A673 (cell line): ENCODE data around the gene BSCL2. TPM values are rescaled to one million over a fixed set of nuclear protein-coding genes. Genes with fewer than 3 reads are reported as not detected.
A peak's percentile ranks its signal among the peaks of the same experiment; 100 is the strongest.
"Not testable (repeated sequence)": the region's sequence is repeated elsewhere in the genome, so short reads cannot be mapped to it uniquely, and the experiment has no call there.

Experiments
- BruUV-seq: library from RNA; stranded (reverse); fragments of 400-500 nt; replicated peaks from 2 replicates; lab custom pipeline; 2021; lab: Mats Ljungman, UMichigan
- CTCF ChIA-PET: fragments of 300-600 bp; sonication (Branson Sonifier 250); formaldehyde crosslinking; loops from one replicate; lab custom pipeline; 2022; ENCODE audit warnings: antibody characterized with exemption; lab: Charles Lee
- POLR2A ChIA-PET: fragments of 300-600 bp; sonication (Branson Sonifier 250); formaldehyde crosslinking; loops from one replicate; lab custom pipeline; 2022; ENCODE audit warnings: antibody characterized with exemption; ENCODE audit not compliant: low non-redundant PET; lab: Charles Lee
- DNase-seq: peaks from one replicate; pipeline ENCODE4 v3.0.0-alpha.2; 2015; ENCODE audit warnings: low spot score
- H3K27ac ChIP-seq: fragments of 200-600 bp; sonication (generic); 2 replicates; pipeline ENCODE4 v1.5.1; 2016; ENCODE audit warnings: mixed run types, low read depth, mild to moderate bottlenecking, mixed read lengths, antibody characterized with exemption, low read length; ENCODE audit not compliant: poor library complexity, severe bottlenecking
- H3K27me3 ChIP-seq: fragments of 200-600 bp; sonication (generic); replicated peaks from 2 replicates; pipeline ENCODE4 v1.6.1; 2017; ENCODE audit warnings: mixed run types, low read depth, mild to moderate bottlenecking, mixed read lengths, antibody characterized with exemption, low read length; ENCODE audit not compliant: insufficient read depth, poor library complexity
- H3K36me3 ChIP-seq: fragments of 200-600 bp; sonication (generic); 2 replicates; pipeline ENCODE4 v1.6.1; 2016; ENCODE audit warnings: mixed run types, mild to moderate bottlenecking, mixed read lengths, antibody characterized with exemption, low read length; ENCODE audit not compliant: insufficient read depth, poor library complexity, severe bottlenecking
- H3K4me1 ChIP-seq: fragments of 200-600 bp; sonication (generic); 2 replicates; pipeline ENCODE4 v1.6.1; 2017; ENCODE audit warnings: mixed run types, mild to moderate bottlenecking, mixed read lengths, antibody characterized with exemption, low read length; ENCODE audit not compliant: insufficient read depth, poor library complexity, severe bottlenecking
- H3K4me3 ChIP-seq: fragments of 200-600 bp; sonication (generic); 2 replicates; pipeline ENCODE4 v1.5.1; 2016; ENCODE audit warnings: low read depth, mixed run types, mild to moderate bottlenecking, mixed read lengths, low read length; ENCODE audit not compliant: poor library complexity, severe bottlenecking
- H3K9me3 ChIP-seq: fragments of 200-600 bp; sonication (generic); 2 replicates; pipeline ENCODE4 v1.6.1; 2016; ENCODE audit warnings: mixed run types, low read depth, mild to moderate bottlenecking, mixed read lengths, antibody characterized with exemption, low read length; ENCODE audit not compliant: poor library complexity, severe bottlenecking
- CTCF ChIP-seq: fragments of 300-800, 200-600 bp; sonication (generic); conservative IDR thresholded peaks from 2 replicates; pipeline ENCODE4 v1.5.1; 2017; ENCODE audit warnings: low read depth, mild to moderate bottlenecking, antibody characterized with exemption, low read length, moderate library complexity, mixed read lengths
- EZH2 ChIP-seq: fragments of 200-600 bp; sonication (generic); IDR thresholded peaks from 2 replicates; pipeline ENCODE4 v1.6.1; 2017; ENCODE audit warnings: borderline replicate concordance, low read depth, mild to moderate bottlenecking, mixed read lengths, antibody characterized with exemption, low read length; ENCODE audit not compliant: poor library complexity, severe bottlenecking
- intact Hi-C: fragments of 100-400 bp; cut with micrococcal nuclease; formaldehyde crosslinking; loops from one replicate; pipeline ENCODE4 v1.10.0; 2022; ENCODE audit not compliant: unreplicated experiment
- total RNA-seq: library from RNA; stranded (reverse); gene quantifications from 2 replicates; pipeline ENCODE4 v1.2.3, GENCODE V29; 2021

The BSCL2 gene
- total RNA-seq, 1 experiment from 2014 or later = 123 TPM

GRCh38 chr11:62705413-62705812 lies 1.8 kb downstream of the BSCL2 start:
- H3K27ac ChIP-seq = peak overlapping the region; percentile 75
- ChIA-PET POLR2A (interaction anchor here (1.6 kb wide), 1 partner anchor 40 kb away, joined by 5 read pairs; the partner anchor contains the start of genes C11orf98 and CSKMT), CTCF (interaction anchor here (0.5 kb wide), 1 partner anchor 69 kb away, joined by 7 read pairs; no protein-coding TSS in a partner anchor)
- peak overlapping the region; percentile 65 for H3K4me3 ChIP-seq
- H3K36me3 ChIP-seq = peaks cover 16% of the 10 kb centered on the region
- no TSS peak for BruUV-seq
- H3K4me1 ChIP-seq = peaks cover 37% of the 10 kb centered on the region
- no peak for TF ChIP-seq EZH2
- no peaks in the 10 kb centered on the region for H3K27me3 ChIP-seq
- no peak for DNase-seq
- H3K9me3 ChIP-seq = no peaks in the 10 kb centered on the region
- intact Hi-C loops = loop anchor here (5.0 kb wide), 2 partner anchors 113 to 308 kb away; partner anchors contain the start of gene TUT1

GRCh38 chr11:62703921-62704320 lies 3.3 kb downstream of the BSCL2 start:
- Histone ChIP-seq H3K36me3 (peaks cover 12% of the 10 kb centered on the region), H3K4me1 (peaks cover 26% of the 10 kb centered on the region)
- CTCF ChIA-PET, intact Hi-C loops, DNase-seq, POLR2A ChIA-PET, H3K27ac ChIP-seq, H3K27me3 ChIP-seq, H3K9me3 ChIP-seq, BruUV-seq, H3K4me3 ChIP-seq: not testable (repeated sequence)

- H3K4me3 ChIP-seq = no peak overlapping the region
- peaks cover 12% of the 10 kb centered on the region for H3K36me3 ChIP-seq
- no peak overlapping the region for H3K27ac ChIP-seq
- H3K27me3 ChIP-seq = no peaks in the 10 kb centered on the region
- ChIA-PET POLR2A (no interaction called here), CTCF (no interaction called here)
- intact Hi-C loops = no loop called here
- no peak for DNase-seq
- no peak for TF ChIP-seq EZH2
- no peak for TF ChIP-seq CTCF
- no TSS peak for BruUV-seq
- peaks cover 18% of the 10 kb centered on the region for H3K4me1 ChIP-seq
- H3K9me3 ChIP-seq = no peaks in the 10 kb centered on the region
These were observed 5.0 kb downstream of the BSCL2 start for GRCh38 chr11:62702246-62702645.

- Histone ChIP-seq H3K4me1 (peaks cover 5% of the 10 kb centered on the region), H3K36me3 (peaks cover 39% of the 10 kb centered on the region), H3K27ac (peak overlapping the region; percentile 4), H3K4me3 (no peak overlapping the region), H3K9me3 (no peaks in the 10 kb centered on the region), H3K27me3 (no peaks in the 10 kb centered on the region)
- no TSS peak for BruUV-seq
- peak; percentile 91 for DNase-seq
- intact Hi-C loops = loop anchor here (1.0 kb wide), 1 partner anchor 299 kb away; no protein-coding TSS in a partner anchor
- POLR2A ChIA-PET = no interaction called here
- TF ChIP-seq EZH2 (no peak), CTCF (peak; percentile 98)
- CTCF ChIA-PET = interaction anchor here (0.5 to 2.0 kb wide), 7 partner anchors 14 to 356 kb away, joined by 3 to 11 read pairs (median 5); no protein-coding TSS in a partner anchor
These were observed 12.6 kb downstream of the BSCL2 start for GRCh38 chr11:62694455-62695167.

DNA sequence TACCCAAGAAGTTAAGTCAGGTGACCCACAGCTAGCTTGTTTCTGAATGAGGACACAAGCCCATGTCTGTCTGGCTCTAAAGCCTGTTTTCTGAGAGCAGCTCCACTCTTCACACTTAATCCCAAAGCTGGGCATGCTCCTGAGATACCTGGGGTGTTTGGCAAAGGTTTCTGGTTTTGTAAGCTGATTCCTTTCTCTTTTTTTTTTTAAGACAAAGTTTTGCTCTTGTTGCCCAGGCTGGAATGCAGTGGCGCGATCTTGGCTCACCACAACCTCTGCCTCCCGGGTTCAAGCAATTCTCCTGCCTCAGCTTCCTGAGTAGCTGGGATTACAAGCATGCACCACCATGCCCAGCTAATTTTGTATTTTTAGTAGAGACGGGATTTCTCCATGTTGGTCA lies 13.6 kb downstream of the BSCL2 start:
- intact Hi-C loops = loop anchor here (1.0 kb wide), 1 partner anchor 298 kb away; no protein-coding TSS in a partner anchor
- H3K27ac ChIP-seq, H3K27me3 ChIP-seq, BruUV-seq, H3K4me3 ChIP-seq, DNase-seq, H3K9me3 ChIP-seq, POLR2A ChIA-PET: not testable (repeated sequence)
- H3K4me1 ChIP-seq = peaks cover 12% of the 10 kb centered on the region
- H3K36me3 ChIP-seq = peaks cover 39% of the 10 kb centered on the region
- CTCF ChIA-PET = interaction anchor here (0.5 to 2.0 kb wide), 5 partner anchors 13 to 299 kb away, joined by 3 to 11 read pairs (median 6); no protein-coding TSS in a partner anchor
